H9 (cell line): Measurements from ENCODE around the gene FAM110A. TPM values are rescaled to one million over a fixed set of nuclear protein-coding genes. Genes with fewer than 3 reads are reported as not detected.
"Not testable (repeated sequence)": the region's sequence is repeated elsewhere in the genome, so short reads cannot be mapped to it uniquely, and the experiment has no call there.

ENCODE experiments used
- DNase-seq: peaks from one replicate; pipeline ENCODE4 v3.0.0-alpha.2; 2017
- H2AFZ ChIP-seq: one replicate; pipeline ENCODE4 v1.6.1; 2013; ENCODE audit warnings: mild to moderate bottlenecking, low read length, control low read depth, moderate library complexity
- H2AK5ac ChIP-seq: 2 replicates; pipeline ENCODE4 v1.6.1; 2013; ENCODE audit warnings: low read length, control low read depth, mixed read lengths; ENCODE audit not compliant: insufficient read length
- H2BK120ac ChIP-seq: one replicate; pipeline ENCODE4 v1.6.1; 2013; ENCODE audit warnings: low read depth, mild to moderate bottlenecking, low read length, control low read depth, inconsistent platforms; ENCODE audit not compliant: poor library complexity, severe bottlenecking
- H2BK12ac ChIP-seq: 2 replicates; pipeline ENCODE4 v1.6.1; 2013; ENCODE audit warnings: low read length, control low read depth, mixed read lengths, low read depth; ENCODE audit not compliant: insufficient read length
- H2BK15ac ChIP-seq: 2 replicates; pipeline ENCODE4 v1.6.1; 2013; ENCODE audit warnings: low read depth, low read length, control low read depth
- H2BK20ac ChIP-seq: one replicate; pipeline ENCODE4 v1.6.1; 2013; ENCODE audit warnings: low read depth, mild to moderate bottlenecking, low read length, control low read depth, inconsistent platforms; ENCODE audit not compliant: poor library complexity, severe bottlenecking
- H2BK5ac ChIP-seq: 2 replicates; pipeline ENCODE4 v1.6.1; 2013; ENCODE audit warnings: low read length, control low read depth, mixed read lengths; ENCODE audit not compliant: insufficient read length
- H3K14ac ChIP-seq: 2 replicates; pipeline ENCODE4 v1.6.1; 2013; ENCODE audit warnings: low read length, control low read depth; ENCODE audit not compliant: insufficient read depth
- H3K18ac ChIP-seq: 2 replicates; pipeline ENCODE4 v1.6.1; 2013; ENCODE audit warnings: low read depth, mild to moderate bottlenecking, mixed read lengths, low read length, control low read depth; ENCODE audit not compliant: insufficient read length
- H3K23ac ChIP-seq: 2 replicates; pipeline ENCODE4 v1.6.1; 2013; ENCODE audit warnings: low read length, control low read depth, mixed read lengths, low read depth; ENCODE audit not compliant: insufficient read length
- H3K23me2 ChIP-seq: 2 replicates; pipeline ENCODE4 v1.6.1; 2013; ENCODE audit warnings: low read depth, mild to moderate bottlenecking, mixed read lengths, low read length, control low read depth; ENCODE audit not compliant: insufficient read length, poor library complexity, severe bottlenecking
- H3K27ac ChIP-seq: 2 replicates; pipeline ENCODE4 v1.5.1; 2013; ENCODE audit warnings: low read length, control low read depth, mixed read lengths, low read depth; ENCODE audit not compliant: insufficient read length
- H3K27me3 ChIP-seq: 2 replicates; pipeline ENCODE4 v1.6.1; 2013; ENCODE audit warnings: low read length, control low read depth, inconsistent platforms; ENCODE audit not compliant: insufficient read depth
- H3K4ac ChIP-seq: 2 replicates; pipeline ENCODE4 v1.6.1; 2013; ENCODE audit warnings: low read depth, mild to moderate bottlenecking, control low read depth, inconsistent platforms, low read length, moderate library complexity
- H3K4me1 ChIP-seq: 2 replicates; pipeline ENCODE4 v1.6.1; 2013; ENCODE audit warnings: low read length, control low read depth, inconsistent platforms; ENCODE audit not compliant: insufficient read depth
- H3K4me2 ChIP-seq: 2 replicates; pipeline ENCODE4 v1.6.1; 2013; ENCODE audit warnings: low read length, control low read depth, mixed read lengths; ENCODE audit not compliant: insufficient read length, insufficient read depth
- H3K56ac ChIP-seq: 2 replicates; pipeline ENCODE4 v1.6.1; 2013; ENCODE audit warnings: low read depth, mild to moderate bottlenecking, mixed read lengths, low read length, control low read depth; ENCODE audit not compliant: insufficient read length
- H3K79me1 ChIP-seq: 2 replicates; pipeline ENCODE4 v1.6.1; 2013; ENCODE audit warnings: low read depth, mild to moderate bottlenecking, moderate library complexity, low read length, control low read depth, inconsistent platforms; ENCODE audit not compliant: insufficient read depth, poor library complexity, severe bottlenecking
- H3K79me2 ChIP-seq: 2 replicates; pipeline ENCODE4 v1.6.1; 2013; ENCODE audit warnings: low read length, control low read depth, inconsistent platforms; ENCODE audit not compliant: insufficient read depth
- H3K9ac ChIP-seq: 2 replicates; pipeline ENCODE4 v1.6.1; 2013; ENCODE audit warnings: low read length, control low read depth, mixed read lengths; ENCODE audit not compliant: insufficient read length; ENCODE audit errors: extremely low read depth
- H3K9me3 ChIP-seq: one replicate; pipeline ENCODE4 v1.6.1; 2013; ENCODE audit warnings: low read depth, low read length, inconsistent platforms; ENCODE audit not compliant: control insufficient read depth
- H3T11ph ChIP-seq: one replicate; pipeline ENCODE4 v1.6.1; 2013; ENCODE audit warnings: mild to moderate bottlenecking, low read length, control low read depth, inconsistent platforms
- H4K20me1 ChIP-seq: one replicate; pipeline ENCODE4 v1.6.1; 2013; ENCODE audit not compliant: control insufficient read depth, insufficient read length, insufficient read depth
- H4K5ac ChIP-seq: 2 replicates; pipeline ENCODE4 v1.6.1; 2013; ENCODE audit warnings: low read depth, mild to moderate bottlenecking, mixed read lengths, low read length, control low read depth; ENCODE audit not compliant: insufficient read length
- H4K8ac ChIP-seq: replicated peaks from 2 replicates; pipeline ENCODE4 v1.6.1; 2013; ENCODE audit warnings: low read length, control low read depth, mixed read lengths, low read depth; ENCODE audit not compliant: insufficient read length
- H4K91ac ChIP-seq: 2 replicates; pipeline ENCODE4 v1.6.1; 2013; ENCODE audit warnings: low read depth, mild to moderate bottlenecking, moderate library complexity, mixed read lengths, low read length, control low read depth; ENCODE audit not compliant: insufficient read length
- H3K27ac Mint-ChIP-seq, 3 experiments: 2 replicates in 2 of 3; 3 replicates in 1 of 3; pipeline ENCODE4 v1.8.0; 2020 to 2021; ENCODE audit warnings: mixed read lengths in 3 of 3, mild to moderate bottlenecking in 1 of 3, moderate library complexity in 1 of 3
- H3K27me3 Mint-ChIP-seq: 2 replicates; pipeline ENCODE4 v1.8.0; 2021; ENCODE audit warnings: low read depth, mild to moderate bottlenecking, moderate library complexity, mixed read lengths
- H3K36me3 Mint-ChIP-seq, 3 experiments: 2 replicates in 2 of 3; 3 replicates in 1 of 3; pipeline ENCODE4 v1.8.0; 2020 to 2021; ENCODE audit warnings: low read depth in 3 of 3, mixed read lengths in 3 of 3; ENCODE audit not compliant: insufficient read depth in 1 of 3
- H3K4me1 Mint-ChIP-seq, 2 experiments: 2 replicates each; pipeline ENCODE4 v1.8.0; 2020; ENCODE audit warnings: mixed read lengths in 2 of 2
- H3K4me3 Mint-ChIP-seq, 2 experiments: 2 replicates in 1 of 2; 3 replicates in 1 of 2; pipeline ENCODE4 v1.8.0; 2020 to 2021; ENCODE audit warnings: mild to moderate bottlenecking in 2 of 2, mixed read lengths in 2 of 2, moderate library complexity in 1 of 2
- H3K9me3 Mint-ChIP-seq, 2 experiments: 2 replicates in 1 of 2; 3 replicates in 1 of 2; pipeline ENCODE4 v1.8.0; 2020; ENCODE audit warnings: mild to moderate bottlenecking in 2 of 2, mixed read lengths in 2 of 2, moderate library complexity in 1 of 2
- WGBS: extraction: QIAGEN DNeasy Blood & Tissue Kit; methylation state at CpG from one replicate; pipeline ENCODE4 v1.1.7; 2013; ENCODE audit warnings: missing lambda C conversion rate, low lambda C conversion rate, mixed read lengths; ENCODE audit not compliant: insufficient read length; ENCODE audit errors: extremely low coverage; 5-methylcytosine and 5-hydroxymethylcytosine counted together
- total RNA-seq: library from RNA; stranded (reverse); gene quantifications from 2 replicates; pipeline ENCODE4 v1.2.1, GENCODE V29; 2021
- TF ChIP-seq, protein P1 (sequence below): fragments of 200-600 bp; sonication (generic); conservative IDR thresholded peaks from 3 replicates; pipeline ENCODE4 v1.8.0; 2021; ENCODE audit warnings: antibody characterized with exemption, mild to moderate bottlenecking

FAM110A gene
- total RNA-seq, 1 experiment from 2014 or later, result 10.3 TPM

DNA sequence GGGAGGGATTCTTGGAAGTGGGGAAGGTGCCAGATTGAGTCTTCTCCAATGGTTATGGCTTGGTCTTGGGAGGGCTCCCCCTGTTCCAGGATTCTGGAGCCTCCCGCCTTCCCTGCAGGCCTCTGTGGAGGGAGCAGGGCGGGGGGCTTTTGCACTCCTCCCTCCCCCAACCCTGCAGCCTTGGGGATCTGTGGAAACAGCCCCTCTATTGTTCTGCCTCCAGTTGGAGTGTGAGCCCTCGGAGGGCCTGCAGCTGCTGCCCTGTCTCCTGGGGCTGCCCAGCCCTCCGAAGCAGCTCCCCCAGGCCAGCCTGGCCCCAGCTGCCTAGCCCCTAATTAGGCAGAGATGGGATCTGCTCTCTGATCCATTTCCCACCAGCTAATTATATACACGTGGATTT, 14.7 kb downstream of the FAM110A start:
- no peak overlapping the region for H3K56ac ChIP-seq
- DNase-seq, result no peak
- H3K18ac ChIP-seq, result no peak overlapping the region
- H3K23ac ChIP-seq, result no peak overlapping the region
- H3K4me1 Mint-ChIP-seq, result peaks cover 24 to 27% of the 10 kb centered on the region in 2 experiments
- no peaks in the 10 kb centered on the region for H3K79me2 ChIP-seq
- no peak overlapping the region for H4K91ac ChIP-seq
- no peaks in the 10 kb centered on the region for H3K79me1 ChIP-seq
- no peak overlapping the region for H2BK5ac ChIP-seq
- H4K5ac ChIP-seq, result no peak overlapping the region
- no peak overlapping the region for H3K27ac Mint-ChIP-seq
- H3K9ac ChIP-seq, result no peak overlapping the region
- H3K36me3 Mint-ChIP-seq, result no peaks in the 10 kb centered on the region
- H4K20me1 ChIP-seq, result no peaks in the 10 kb centered on the region
- no peaks in the 10 kb centered on the region for H3K4me1 ChIP-seq
- H2AK5ac ChIP-seq, result no peak overlapping the region
- H3K4ac ChIP-seq, result no peak overlapping the region
- H4K8ac ChIP-seq, result no peak overlapping the region
- H3K9me3 ChIP-seq, result no peaks in the 10 kb centered on the region
- H3K4me3 Mint-ChIP-seq, result no peak overlapping the region
- H3K27me3 ChIP-seq, result no peaks in the 10 kb centered on the region; the same call in 1 of the 2 replicates
- H2BK120ac ChIP-seq, result no peak overlapping the region
- H3K27me3 Mint-ChIP-seq, result peaks cover 10% of the 10 kb centered on the region; the same call in 1 of the 2 replicates
- H3T11ph ChIP-seq, result no peak overlapping the region
- H3K23me2 ChIP-seq, result peaks cover 14% of the 10 kb centered on the region
- no peak overlapping the region for H3K27ac ChIP-seq
- H3K14ac ChIP-seq, result no peak overlapping the region; the same call in 1 of the 2 replicates
- H3K9me3 Mint-ChIP-seq, result no peaks in the 10 kb centered on the region
- H2BK20ac ChIP-seq, result no peak overlapping the region
- no CpG with 5 or more reads among the region's 5 CpGs for WGBS
- no peak overlapping the region for H2AFZ ChIP-seq
- no peak overlapping the region for H3K4me2 ChIP-seq
- TF ChIP-seq, protein P1, sequence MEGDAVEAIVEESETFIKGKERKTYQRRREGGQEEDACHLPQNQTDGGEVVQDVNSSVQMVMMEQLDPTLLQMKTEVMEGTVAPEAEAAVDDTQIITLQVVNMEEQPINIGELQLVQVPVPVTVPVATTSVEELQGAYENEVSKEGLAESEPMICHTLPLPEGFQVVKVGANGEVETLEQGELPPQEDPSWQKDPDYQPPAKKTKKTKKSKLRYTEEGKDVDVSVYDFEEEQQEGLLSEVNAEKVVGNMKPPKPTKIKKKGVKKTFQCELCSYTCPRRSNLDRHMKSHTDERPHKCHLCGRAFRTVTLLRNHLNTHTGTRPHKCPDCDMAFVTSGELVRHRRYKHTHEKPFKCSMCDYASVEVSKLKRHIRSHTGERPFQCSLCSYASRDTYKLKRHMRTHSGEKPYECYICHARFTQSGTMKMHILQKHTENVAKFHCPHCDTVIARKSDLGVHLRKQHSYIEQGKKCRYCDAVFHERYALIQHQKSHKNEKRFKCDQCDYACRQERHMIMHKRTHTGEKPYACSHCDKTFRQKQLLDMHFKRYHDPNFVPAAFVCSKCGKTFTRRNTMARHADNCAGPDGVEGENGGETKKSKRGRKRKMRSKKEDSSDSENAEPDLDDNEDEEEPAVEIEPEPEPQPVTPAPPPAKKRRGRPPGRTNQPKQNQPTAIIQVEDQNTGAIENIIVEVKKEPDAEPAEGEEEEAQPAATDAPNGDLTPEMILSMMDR, result no peak
- no peak overlapping the region for H2BK12ac ChIP-seq
- no peak overlapping the region for H2BK15ac ChIP-seq

DNA sequence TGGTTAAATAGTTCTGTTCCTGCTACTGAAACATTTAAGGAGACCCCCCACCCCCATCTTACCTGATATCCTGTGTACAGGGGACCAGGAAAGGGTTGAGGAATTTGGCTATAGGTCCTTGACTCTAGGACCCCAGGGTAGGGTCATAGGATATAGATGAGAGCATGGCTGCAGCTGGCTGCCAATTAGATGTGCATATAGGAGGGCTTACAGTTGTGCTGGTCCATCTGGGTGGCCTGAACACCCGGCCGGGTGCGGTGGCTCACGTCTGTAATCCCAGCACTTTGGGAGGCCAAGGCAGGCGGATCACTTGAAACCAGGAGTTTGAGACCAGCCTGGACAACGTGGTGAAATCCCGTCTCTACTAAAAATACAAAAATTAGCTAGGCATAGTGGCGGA, 15.2 kb downstream of the FAM110A start:
- DNase-seq, H3K14ac ChIP-seq, H3K27me3 Mint-ChIP-seq, H4K8ac ChIP-seq, H3K79me2 ChIP-seq, H3K4me3 Mint-ChIP-seq, H3K18ac ChIP-seq, H3K36me3 Mint-ChIP-seq, H2BK15ac ChIP-seq, H2BK20ac ChIP-seq, H3K4me1 ChIP-seq, H3K9ac ChIP-seq, H3K4ac ChIP-seq, H2BK12ac ChIP-seq, H3K9me3 ChIP-seq, H3K9me3 Mint-ChIP-seq, H3K27ac Mint-ChIP-seq, H2AFZ ChIP-seq, H3K27me3 ChIP-seq, H2BK5ac ChIP-seq, H3T11ph ChIP-seq, H3K4me2 ChIP-seq, H3K27ac ChIP-seq, H3K56ac ChIP-seq, H3K23ac ChIP-seq, H4K5ac ChIP-seq, H3K79me1 ChIP-seq, H4K91ac ChIP-seq, H4K20me1 ChIP-seq, H2BK120ac ChIP-seq, H2AK5ac ChIP-seq: not testable (repeated sequence)
- H3K4me1 Mint-ChIP-seq, result peaks cover 24 to 27% of the 10 kb centered on the region in 2 experiments
- H3K23me2 ChIP-seq, result peaks cover 14% of the 10 kb centered on the region
- no CpG with 5 or more reads among the region's 8 CpGs for WGBS
